KOPT-K1 (cell line): Measurements from ENCODE around the gene NEK9.
"Not testable (repeated sequence)": the region's sequence is repeated elsewhere in the genome, so short reads cannot be mapped to it uniquely, and the experiment has no call there.

Source experiments
- H3K27ac ChIP-seq: fragments of 200-600 bp; sonication (generic); 2 replicates; pipeline ENCODE4 v1.5.1; 2016; ENCODE audit warnings: antibody characterized with exemption, mild to moderate bottlenecking, low read depth, low read length; ENCODE audit not compliant: poor library complexity, severe bottlenecking
- H3K36me3 ChIP-seq: fragments of 200-600 bp; sonication (generic); 2 replicates; pipeline ENCODE4 v1.5.1; 2017; ENCODE audit warnings: antibody characterized with exemption, mild to moderate bottlenecking, low read length, moderate library complexity; ENCODE audit not compliant: insufficient read depth
- H3K9me3 ChIP-seq: fragments of 200-600 bp; sonication (generic); 2 replicates; pipeline ENCODE4 v1.5.1; 2017; ENCODE audit warnings: antibody characterized with exemption, low read length, mild to moderate bottlenecking; ENCODE audit not compliant: insufficient read depth, poor library complexity, severe bottlenecking

The NEK9 gene

GRCh38 chr14:75132382-75133086 lies 5.7 kb upstream of the NEK9 start:
- Histone ChIP-seq H3K36me3 (peaks cover 70% of the 10 kb centered on the region), H3K9me3 (no peaks in the 10 kb centered on the region), H3K27ac (no peak overlapping the region)

- Histone ChIP-seq H3K27ac (no peak overlapping the region), H3K9me3 (no peaks in the 10 kb centered on the region), H3K36me3 (peaks cover 33% of the 10 kb centered on the region)
Observed at GRCh38 chr14:75128596-75128990, 1.7 kb upstream of the NEK9 start.

DNA sequence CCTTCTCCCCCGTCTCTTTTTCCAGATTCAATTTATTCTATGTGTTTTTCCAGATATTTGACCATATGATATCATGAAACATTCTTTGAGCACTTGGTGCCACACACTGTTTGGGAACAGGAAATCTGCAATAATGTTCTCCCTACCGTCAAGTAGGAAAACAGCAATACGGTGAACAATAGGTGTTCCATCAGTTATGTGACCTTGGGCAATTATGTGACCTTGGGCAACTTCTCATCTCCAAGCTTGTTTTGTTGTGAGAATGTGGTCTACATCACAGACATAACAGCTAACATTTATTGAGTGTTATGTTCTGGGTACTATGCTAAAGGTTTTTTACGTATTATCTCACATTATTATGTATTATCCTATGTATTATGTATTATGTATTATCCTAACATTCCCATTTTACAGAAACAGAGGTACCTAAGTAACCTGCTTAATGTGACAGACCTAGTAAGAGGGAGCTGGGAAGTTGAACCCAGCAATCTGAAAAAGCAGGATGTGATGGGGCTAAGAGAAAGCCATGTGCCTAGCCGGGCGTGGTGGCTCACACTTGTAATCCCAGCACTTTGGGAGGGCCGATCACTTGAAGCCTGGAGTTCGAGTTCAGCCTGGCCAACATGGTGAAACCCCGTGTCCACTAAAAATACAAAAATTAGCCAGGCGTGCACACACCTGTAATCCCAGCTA lies 1.2 kb upstream of the NEK9 start:
- Histone ChIP-seq H3K36me3 (peaks cover 28% of the 10 kb centered on the region), H3K27ac (peak overlapping the region; percentile 87)

DNA sequence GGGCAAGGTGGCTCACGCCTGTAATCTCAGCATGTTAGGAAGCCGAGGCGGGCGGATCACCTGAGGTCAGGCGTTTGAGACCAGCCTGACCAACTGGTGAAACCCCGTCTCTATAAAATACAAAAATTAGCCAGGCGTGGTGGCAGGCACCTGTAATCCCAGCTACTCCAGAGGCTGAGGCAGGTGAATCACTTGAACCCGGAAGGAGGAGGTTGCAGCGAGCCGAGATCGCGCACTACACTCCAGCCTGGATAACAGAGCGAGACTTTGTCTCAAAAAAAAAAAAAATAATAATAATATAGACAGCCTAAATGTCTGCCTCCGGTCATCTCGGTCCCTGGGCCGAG lies 599 bp upstream of the NEK9 start:
- H3K9me3 ChIP-seq: not testable (repeated sequence)
- Histone ChIP-seq H3K27ac (peak overlapping the region; percentile 87), H3K36me3 (peaks cover 22% of the 10 kb centered on the region)

More for the DNA sequence above, 1.2 kb upstream of the NEK9 start:
- no peaks in the 10 kb centered on the region for H3K9me3 ChIP-seq

GRCh38 chr14:75126121-75126544 lies 715 bp downstream of the NEK9 start:
- peak overlapping the region; percentile 87 for H3K27ac ChIP-seq
- H3K36me3 ChIP-seq: peaks cover 15% of the 10 kb centered on the region
- no peaks in the 10 kb centered on the region for H3K9me3 ChIP-seq

GRCh38 chr14:75125617-75126016 lies 1.2 kb downstream of the NEK9 start:
- no peaks in the 10 kb centered on the region for H3K9me3 ChIP-seq
- peaks cover 16% of the 10 kb centered on the region; the same call in 1 of the 2 replicates for H3K36me3 ChIP-seq
- H3K27ac ChIP-seq: peak overlapping the region; percentile 87

DNA sequence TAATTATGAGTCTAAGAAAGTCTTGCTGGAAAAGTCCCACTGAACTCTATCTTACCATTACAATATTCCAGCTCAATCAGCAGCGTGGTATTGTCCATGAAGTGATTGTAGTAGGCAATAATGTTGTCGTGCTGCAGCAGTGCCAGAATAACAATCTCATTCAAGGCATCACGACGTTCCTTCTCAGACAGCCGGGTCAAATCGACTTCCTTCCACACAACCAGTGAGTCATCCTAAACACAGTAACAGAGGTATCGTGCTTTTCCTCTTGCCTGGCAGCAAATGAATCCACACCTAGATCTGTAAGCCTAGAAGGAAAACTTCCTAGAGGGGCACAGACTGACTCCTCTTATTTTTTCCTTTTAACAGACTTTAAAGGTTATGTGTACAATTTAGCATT lies 2.9 kb downstream of the NEK9 start:
- peaks cover 28% of the 10 kb centered on the region for H3K36me3 ChIP-seq
- H3K27ac ChIP-seq: no peak overlapping the region
- H3K9me3 ChIP-seq: no peaks in the 10 kb centered on the region

DNA sequence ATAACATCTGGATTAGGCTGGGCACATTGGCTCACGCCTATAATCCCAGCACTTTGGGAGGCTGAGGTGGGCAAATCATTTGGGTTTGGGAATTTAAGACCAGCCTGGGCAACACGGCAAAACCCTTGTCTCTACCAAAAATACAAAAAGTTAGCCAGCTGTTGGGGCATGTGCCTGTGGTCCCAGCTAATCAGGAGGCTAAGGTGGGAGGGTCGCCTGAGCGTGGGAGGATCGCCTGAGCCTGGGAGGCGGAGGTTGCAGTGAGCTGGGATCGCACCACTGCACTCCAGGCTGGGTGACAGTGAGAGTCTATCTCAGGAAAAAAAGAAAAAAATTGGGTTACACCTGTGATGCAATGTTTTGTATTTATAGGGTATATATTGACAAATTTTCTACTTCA lies 5.3 kb downstream of the NEK9 start:
- Histone ChIP-seq H3K27ac (no peak overlapping the region), H3K36me3 (peaks cover 51% of the 10 kb centered on the region), H3K9me3 (no peaks in the 10 kb centered on the region)

DNA sequence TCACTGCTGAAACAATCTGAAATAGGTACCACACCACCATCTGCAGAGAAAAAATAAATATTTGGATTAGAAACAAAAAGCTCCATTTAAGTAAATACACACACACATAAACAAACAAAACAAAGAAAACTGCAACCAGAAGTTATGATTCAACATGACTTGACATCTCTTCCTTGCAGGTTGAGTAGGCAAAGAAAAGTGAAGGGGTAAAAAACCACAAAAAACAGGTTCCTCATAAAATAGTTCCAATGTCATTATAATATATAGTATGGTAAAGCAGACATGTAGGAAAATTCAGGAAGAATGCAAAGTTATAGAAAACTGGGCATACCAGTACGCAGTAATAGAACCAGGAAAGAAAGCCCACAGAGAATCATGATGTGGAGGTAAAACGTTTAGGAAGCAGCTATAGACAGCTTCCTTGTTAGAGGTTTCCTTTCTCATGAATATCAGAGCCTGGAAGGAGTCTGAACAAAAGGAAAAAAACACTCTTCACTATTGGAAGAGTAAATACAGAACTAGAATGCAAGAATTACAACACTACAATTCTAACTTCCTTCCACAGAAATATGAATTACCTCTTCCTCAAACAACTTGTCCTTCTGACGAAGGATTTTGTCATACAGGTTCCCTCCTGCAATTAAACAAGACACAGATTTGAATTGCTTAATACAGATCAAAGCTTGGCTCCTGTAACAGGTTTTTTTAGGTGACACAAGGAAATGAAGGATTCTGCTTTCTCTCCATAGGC lies 6.1 kb downstream of the NEK9 start:
- Histone ChIP-seq H3K27ac (no peak overlapping the region), H3K9me3 (no peaks in the 10 kb centered on the region), H3K36me3 (peaks cover 59% of the 10 kb centered on the region)

DNA sequence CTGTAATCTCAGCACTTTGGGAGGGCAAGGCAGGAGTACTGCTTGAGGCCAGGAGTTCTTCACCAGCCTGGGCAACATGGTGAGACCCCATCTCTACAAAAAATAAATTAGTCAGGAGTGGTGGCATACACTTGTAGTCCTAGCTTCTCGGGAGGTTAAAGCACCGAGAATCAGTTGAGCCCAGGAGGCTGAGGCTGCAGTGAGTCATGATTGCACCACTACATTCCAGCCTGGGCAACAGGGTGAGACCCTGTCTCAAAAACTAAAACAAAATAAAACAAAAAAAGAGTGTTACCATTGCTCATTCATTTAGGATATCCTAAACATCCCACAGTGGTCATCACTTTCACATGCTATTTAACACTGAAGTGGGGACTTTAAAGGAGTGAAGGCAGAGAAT lies 7.8 kb downstream of the NEK9 start:
- peaks cover 75% of the 10 kb centered on the region for H3K36me3 ChIP-seq
- H3K9me3 ChIP-seq: no peaks in the 10 kb centered on the region
- no peak overlapping the region for H3K27ac ChIP-seq

GRCh38 chr14:75113932-75114539 lies 12.8 kb downstream of the NEK9 start:
- H3K27ac ChIP-seq: no peak overlapping the region
- H3K9me3 ChIP-seq: no peaks in the 10 kb centered on the region
- H3K36me3 ChIP-seq: peaks cover 98% of the 10 kb centered on the region

DNA sequence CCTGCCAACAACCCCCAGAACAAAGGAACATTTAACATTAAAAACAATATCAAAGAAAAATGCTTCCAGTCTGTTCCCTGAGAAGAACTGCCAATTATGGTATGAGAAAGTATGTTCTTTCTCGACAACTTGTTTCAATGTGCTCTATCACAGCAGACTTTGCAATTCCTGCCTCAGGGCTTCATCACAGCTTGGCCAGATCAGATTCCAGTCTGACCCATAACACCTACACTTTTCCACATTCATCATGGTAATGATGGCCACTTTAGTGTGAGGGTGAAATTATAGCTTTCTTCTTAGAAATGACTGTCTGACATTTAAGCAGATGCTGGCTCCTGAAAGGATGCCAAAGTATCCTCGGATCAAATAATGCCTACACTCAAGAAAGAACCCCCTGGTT lies 17.0 kb downstream of the NEK9 start:
- Histone ChIP-seq H3K36me3 (peaks cover 98% of the 10 kb centered on the region), H3K9me3 (no peaks in the 10 kb centered on the region)

DNA sequence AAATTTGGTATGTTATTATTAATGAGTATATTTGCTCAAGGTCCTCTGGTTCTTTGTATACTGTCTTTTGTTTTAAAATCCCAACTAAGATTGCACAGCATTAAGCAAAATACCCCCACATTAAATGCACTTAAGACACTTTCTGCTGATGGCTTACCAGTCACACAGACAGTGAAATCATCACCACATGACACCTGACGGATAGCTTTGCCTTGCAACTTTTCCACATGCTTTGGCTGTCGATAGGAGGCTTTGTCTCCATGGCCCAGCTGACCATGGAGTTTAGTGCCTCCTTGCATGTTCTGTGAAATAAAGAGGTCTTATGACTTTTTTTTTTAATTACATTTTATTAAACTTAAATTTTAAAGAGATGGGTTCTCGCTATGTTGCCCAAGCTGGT lies 19.7 kb downstream of the NEK9 start:
- Histone ChIP-seq H3K9me3 (no peaks in the 10 kb centered on the region), H3K36me3 (peaks cover 90% of the 10 kb centered on the region), H3K27ac (no peak overlapping the region)

More for the DNA sequence above, 17.0 kb downstream of the NEK9 start:
- H3K27ac ChIP-seq: no peak overlapping the region

- peaks cover 90% of the 10 kb centered on the region for H3K36me3 ChIP-seq
- H3K9me3 ChIP-seq: no peaks in the 10 kb centered on the region
- H3K27ac ChIP-seq: no peak overlapping the region
Observed at GRCh38 chr14:75101491-75101890, 25.4 kb downstream of the NEK9 start.

- Histone ChIP-seq H3K9me3 (no peaks in the 10 kb centered on the region), H3K27ac (no peak overlapping the region), H3K36me3 (peaks cover 90% of the 10 kb centered on the region)
Observed at GRCh38 chr14:75098682-75099081, 28.2 kb downstream of the NEK9 start.
